ENCODE results near the gene UNC13D. TPM values are rescaled to one million over a fixed set of nuclear protein-coding genes. Genes with fewer than 3 reads are reported as not detected.
A peak's percentile ranks its signal among the peaks of the same experiment; 100 is the strongest.
"Not testable (repeated sequence)": the region's sequence is repeated elsewhere in the genome, so short reads cannot be mapped to it uniquely, and the experiment has no call there.

The UNC13D gene
- total RNA-seq, 2 donors from 2014 or later, result 8.6 to 21.8 TPM

- ATAC-seq (peak; percentile 1), DNase-seq (peak in 2 of 4 donors; percentile 63 to 68)
- WGBS, 2 donors, result 0% methylated on average over 10 to 38 of the region's 38 CpGs
- intact Hi-C loops (cut with DNase I), result no loop called here
- Histone ChIP-seq H3K4me1 (peaks cover 42% of the 10 kb centered on the region), H3K4me3 (peak overlapping the region; percentile 84 to 85), H3K9me3 (no peaks in the 10 kb centered on the region), H3K27ac (peak overlapping the region; percentile 66 to 99 (median 96)), H3K27me3 (no peaks in the 10 kb centered on the region), H3K36me3 (replicated peaks in 1 of 2; ENCODE audit: insufficient read depth in 1 of 2, low read depth in 2 of 2) (peaks cover 7 to 12% of the 10 kb centered on the region in 2 donors)
- peak in 6 of 7 experiments; percentile 40 to 74 (median 61) for TF ChIP-seq CTCF (IDR thresholded peaks at IDR 0.05)
- TF ChIP-seq POLR2A (IDR thresholded peaks at IDR 0.05), result no peak
Measured at GRCh38 chr17:75778861-75779249, 65.3 kb downstream of the UNC13D start.

GRCh38 chr17:75778066-75778860, 65.9 kb downstream of the UNC13D start:
- H3K4me3 ChIP-seq, result peak overlapping the region; percentile 84 to 85
- intact Hi-C loops (cut with DNase I); H3K9me3 ChIP-seq; DNase-seq; H3K27me3 ChIP-seq; ATAC-seq: not testable (repeated sequence)
- 0 to 2% methylated on average over 13 to 19 of the region's 19 CpGs for WGBS, 2 donors
- H3K4me1 ChIP-seq, result peaks cover 36% of the 10 kb centered on the region
- peaks cover 7 to 12% of the 10 kb centered on the region in 2 donors for H3K36me3 ChIP-seq (replicated peaks in 1 of 2; ENCODE audit: insufficient read depth in 1 of 2, low read depth in 2 of 2)
- H3K27ac ChIP-seq, result peak overlapping the region; percentile 66 to 99 (median 96)

DNA sequence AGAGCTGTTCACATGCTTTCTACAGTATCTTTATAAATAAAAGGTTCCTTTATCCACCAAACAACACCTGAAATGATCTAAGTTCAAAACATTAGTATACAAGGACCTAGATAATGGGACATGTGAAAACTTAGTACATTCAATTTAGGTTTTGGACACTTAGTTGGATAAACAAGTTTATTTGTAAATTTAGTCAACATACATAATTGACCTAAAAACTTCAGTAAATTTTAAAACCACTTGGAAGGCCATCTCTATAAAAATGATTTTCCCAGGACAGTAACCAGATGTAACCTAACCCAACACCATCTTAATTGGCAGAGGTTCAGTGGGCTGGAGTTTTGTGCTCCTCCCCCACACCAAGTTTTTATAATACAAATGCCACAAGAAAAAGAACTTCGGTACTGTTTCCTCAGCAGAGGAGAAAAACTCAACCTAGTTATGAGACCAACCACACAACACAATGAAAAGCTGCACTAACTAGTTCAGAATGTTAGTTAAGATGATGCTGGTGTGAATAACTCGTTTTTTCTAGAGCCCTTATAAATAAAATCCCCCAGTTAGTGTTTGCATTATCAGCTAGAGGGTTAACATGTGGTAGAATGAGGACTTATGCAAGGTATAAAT, 66.8 kb downstream of the UNC13D start:
- Histone ChIP-seq H3K27me3 (no peaks in the 10 kb centered on the region), H3K27ac (peak overlapping the region in 3 of 4 donors; percentile 3 to 99 (median 48)), H3K36me3 (replicated peaks in 1 of 2; ENCODE audit: insufficient read depth in 1 of 2, low read depth in 2 of 2) (peaks cover 7 to 12% of the 10 kb centered on the region in 2 donors), H3K4me1 (peaks cover 27% of the 10 kb centered on the region), H3K4me3 (peak overlapping the region; percentile 84 to 85), H3K9me3 (no peaks in the 10 kb centered on the region)
- intact Hi-C loops (cut with DNase I), result no loop called here
- DNase-seq, result no peak
- WGBS, 2 donors, result 4 to 6% methylated on average over 2 of the region's 2 CpGs
- no peak for TF ChIP-seq POLR2A (IDR thresholded peaks at IDR 0.05)
- no peak for TF ChIP-seq CTCF (IDR thresholded peaks at IDR 0.05)
- ATAC-seq, result no peak

Small RNA genes within 50 kb of the gene (microRNA-seq; reads per million reads assigned to microRNA genes)
- 0 to 0.90 reads per million in 2 donors for gene MIR4738 (ENCODE audit: borderline number of aligned reads in 2 of 2, borderline replicate concordance in 2 of 2)

Other genes starting within 250 kb of the UNC13D start
- gene SMIM5, start 211.0 kb downstream of the UNC13D start, total RNA-seq, result 1 to 10 TPM; 3.3 to 5.2 TPM
- gene RECQL5, start 177.2 kb downstream of the UNC13D start, total RNA-seq, result 10 to 100 TPM in 1 of 2 donors, 1 to 10 TPM in 1; 8.6 to 38.6 TPM
- gene SAP30BP, start 177.1 kb downstream of the UNC13D start, total RNA-seq, result 10 to 100 TPM; 47.2 to 73.8 TPM
- 10 to 100 TPM; 25.1 to 33.7 TPM for gene ITGB4, start 122.9 kb downstream of the UNC13D start, total RNA-seq
- gene GALK1, start 79.2 kb downstream of the UNC13D start, total RNA-seq, result 10 to 100 TPM; 27.4 to 27.5 TPM
- 10 to 100 TPM; 18.4 to 59.7 TPM for gene UNK, start 59.6 kb downstream of the UNC13D start, total RNA-seq
- 10 to 100 TPM; 44.2 to 49.5 TPM for gene WBP2, start 10.9 kb upstream of the UNC13D start, total RNA-seq
- 10 to 100 TPM; 39.6 to 41.8 TPM for gene TRIM47, start 34.2 kb upstream of the UNC13D start, total RNA-seq
- gene TRIM65, start 52.5 kb upstream of the UNC13D start, total RNA-seq, result 10 to 100 TPM; 12.5 to 21.0 TPM
- 10 to 100 TPM; 47.7 to 77.8 TPM for gene MRPL38, start 60.5 kb upstream of the UNC13D start, total RNA-seq
- gene FBF1, start 96.6 kb upstream of the UNC13D start, total RNA-seq, result 1 to 10 TPM; 2.6 to 4.2 TPM
- 10 to 100 TPM; 69.0 to 77.1 TPM for gene ACOX1, start 134.8 kb upstream of the UNC13D start, total RNA-seq
- gene TEN1, start 134.8 kb upstream of the UNC13D start, total RNA-seq, result 1 to 10 TPM; 6.5 to 9.2 TPM
- gene CDK3, start 156.5 kb upstream of the UNC13D start, total RNA-seq, result 1 to 10 TPM; 3.4 to 4.9 TPM
- 10 to 100 TPM in 1 of 2 donors, 1 to 10 TPM in 1; 4.9 to 13.0 TPM for gene EVPL, start 182.9 kb upstream of the UNC13D start, total RNA-seq
- 10 to 100 TPM; 26.2 to 27.7 TPM for gene SRP68, start 228.1 kb upstream of the UNC13D start, total RNA-seq
- gene GALR2, start 230.4 kb upstream of the UNC13D start, total RNA-seq, result under 1 TPM in 1 of 2 donors, not detected in 1; 0.52 TPM
- not detected for gene ZACN, start 234.8 kb upstream of the UNC13D start, total RNA-seq